ENCODE data around the gene URGCP.

GRCh38 chr7:43929529-43930457 lies 23.4 kb upstream of the URGCP start:
- TF ChIP-seq, protein P1, sequence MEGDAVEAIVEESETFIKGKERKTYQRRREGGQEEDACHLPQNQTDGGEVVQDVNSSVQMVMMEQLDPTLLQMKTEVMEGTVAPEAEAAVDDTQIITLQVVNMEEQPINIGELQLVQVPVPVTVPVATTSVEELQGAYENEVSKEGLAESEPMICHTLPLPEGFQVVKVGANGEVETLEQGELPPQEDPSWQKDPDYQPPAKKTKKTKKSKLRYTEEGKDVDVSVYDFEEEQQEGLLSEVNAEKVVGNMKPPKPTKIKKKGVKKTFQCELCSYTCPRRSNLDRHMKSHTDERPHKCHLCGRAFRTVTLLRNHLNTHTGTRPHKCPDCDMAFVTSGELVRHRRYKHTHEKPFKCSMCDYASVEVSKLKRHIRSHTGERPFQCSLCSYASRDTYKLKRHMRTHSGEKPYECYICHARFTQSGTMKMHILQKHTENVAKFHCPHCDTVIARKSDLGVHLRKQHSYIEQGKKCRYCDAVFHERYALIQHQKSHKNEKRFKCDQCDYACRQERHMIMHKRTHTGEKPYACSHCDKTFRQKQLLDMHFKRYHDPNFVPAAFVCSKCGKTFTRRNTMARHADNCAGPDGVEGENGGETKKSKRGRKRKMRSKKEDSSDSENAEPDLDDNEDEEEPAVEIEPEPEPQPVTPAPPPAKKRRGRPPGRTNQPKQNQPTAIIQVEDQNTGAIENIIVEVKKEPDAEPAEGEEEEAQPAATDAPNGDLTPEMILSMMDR (IDR thresholded peaks at IDR 0.05; ENCODE audit: low read depth, low read length), result no peak
- TF ChIP-seq POLR2A (IDR thresholded peaks at IDR 0.05; ENCODE audit: extremely low read depth, insufficient read length), result no peak
- no peak for TF ChIP-seq MYC (IDR thresholded peaks at IDR 0.05; ENCODE audit: low read depth, low read length)
- TF ChIP-seq MAX (IDR thresholded peaks at IDR 0.05; ENCODE audit: low read depth, low read length), result no peak

Data from NB4 (cell line).